Pons (tissue), 1 donor: ENCODE results near the gene LRRC2.
A peak's percentile ranks its signal among the peaks of the same experiment; 100 is the strongest.
"Not testable (repeated sequence)": the region's sequence is repeated elsewhere in the genome, so short reads cannot be mapped to it uniquely, and the experiment has no call there.

Experiments used
- DNase-seq: peaks from one replicate; pipeline ENCODE4 v3.0.0-alpha.2; 2016; ENCODE audit warnings: low spot score

LRRC2 gene

DNA sequence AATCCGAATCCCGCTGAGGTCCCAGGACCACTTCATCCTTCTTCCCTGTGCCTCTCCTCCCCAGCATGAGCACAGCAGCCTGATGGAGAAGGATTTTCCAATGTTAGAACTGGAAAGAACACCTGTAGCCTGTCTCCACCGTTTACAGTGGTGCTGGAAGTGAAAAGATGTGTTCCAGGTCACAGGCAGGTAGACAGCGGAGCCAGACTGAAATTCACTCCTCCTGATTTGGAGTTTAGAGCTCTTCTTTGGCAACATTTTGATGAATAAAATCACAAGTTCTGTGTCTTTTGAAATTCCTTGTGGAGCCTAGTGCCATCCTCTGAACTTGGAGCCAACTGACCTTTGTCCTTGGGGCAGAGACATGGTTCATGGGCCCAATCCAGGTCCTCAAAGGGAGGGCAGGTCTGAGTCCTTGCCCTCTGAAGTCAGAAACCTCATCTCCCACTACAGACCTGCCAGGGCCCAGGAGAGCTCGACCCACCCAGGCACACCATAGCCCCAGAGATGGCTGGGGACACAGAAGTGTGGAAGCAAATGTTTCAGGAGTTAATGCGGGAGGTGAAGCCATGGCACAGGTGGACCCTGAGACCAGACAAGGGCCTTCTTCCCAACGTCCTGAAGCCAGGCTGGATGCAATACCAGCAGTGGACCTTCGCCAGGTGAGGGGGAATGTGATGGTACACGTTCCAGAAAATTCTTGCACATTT lies 68.4 kb downstream of the LRRC2 start, which contains the start of gene RTP3:
Gene RTP3, plus strand, starts transcription at position 421 of the 710 bp plus-strand sequence. Its CDS starts 87 bp downstream, at position 508.
- no peak for DNase-seq

DNA sequence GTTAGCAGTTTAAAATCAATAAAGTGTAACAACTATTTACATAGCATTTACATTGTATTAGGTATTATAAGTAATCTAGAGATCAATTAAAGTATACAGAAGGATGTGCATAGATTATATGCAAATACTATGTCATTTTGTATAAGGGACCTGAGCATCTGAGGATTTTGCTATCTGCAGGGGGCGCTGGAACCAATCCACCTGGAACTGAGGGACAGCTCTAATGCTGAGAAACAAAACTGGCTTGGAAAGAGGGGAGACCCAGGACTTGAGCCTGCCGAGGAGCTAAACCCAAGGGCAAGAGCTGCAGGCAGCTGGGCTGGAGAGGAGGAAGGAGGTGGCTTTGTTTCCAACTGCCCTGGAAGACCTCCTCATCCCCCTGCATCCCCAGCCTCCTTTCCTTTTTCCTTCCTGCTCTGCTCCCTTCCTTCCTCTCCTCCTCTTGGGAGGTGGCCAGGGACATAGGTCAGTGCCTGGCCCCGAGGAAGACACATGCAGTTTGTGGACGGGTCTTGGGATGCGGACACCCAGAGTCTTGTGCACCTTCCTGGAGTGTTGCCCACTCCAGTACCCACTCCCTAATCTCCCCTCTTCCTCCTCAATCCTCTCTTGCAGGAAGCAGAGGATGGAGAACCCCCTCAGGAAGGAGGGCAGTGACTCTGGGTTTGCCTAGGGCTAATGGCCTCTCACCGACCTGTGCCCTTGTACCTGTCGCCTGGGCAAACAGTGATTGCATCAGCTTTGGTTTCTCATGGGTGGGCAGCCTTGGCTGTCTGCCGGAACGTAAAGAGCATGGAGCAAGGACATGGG lies 69.2 kb downstream of the LRRC2 start:
- DNase-seq, result no peak

GRCh38 chr3:46495901-46496456 lies 70.1 kb downstream of the LRRC2 start:
- no peak for DNase-seq

DNA sequence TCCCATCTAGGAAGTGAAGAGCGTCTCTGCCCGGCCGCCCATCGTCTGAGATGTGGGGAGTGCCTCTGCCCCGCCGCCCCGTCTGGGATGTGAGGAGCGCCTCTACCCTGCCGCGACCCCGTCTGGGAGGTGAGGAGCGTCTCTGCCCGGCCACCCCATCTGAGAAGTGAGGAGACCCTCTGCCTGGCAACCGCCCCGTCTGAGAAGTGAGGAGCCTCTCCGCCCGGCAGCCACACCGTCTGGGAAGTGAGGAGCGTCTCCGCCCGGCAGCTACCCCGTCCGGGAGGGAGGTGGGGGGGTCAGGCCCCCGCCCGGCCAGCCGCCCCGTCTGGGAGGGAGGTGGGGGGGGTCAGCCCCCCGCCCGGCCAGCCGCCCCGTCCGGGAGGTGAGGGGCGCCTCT lies 71.6 kb downstream of the LRRC2 start:
- not testable (repeated sequence) for DNase-seq

DNA sequence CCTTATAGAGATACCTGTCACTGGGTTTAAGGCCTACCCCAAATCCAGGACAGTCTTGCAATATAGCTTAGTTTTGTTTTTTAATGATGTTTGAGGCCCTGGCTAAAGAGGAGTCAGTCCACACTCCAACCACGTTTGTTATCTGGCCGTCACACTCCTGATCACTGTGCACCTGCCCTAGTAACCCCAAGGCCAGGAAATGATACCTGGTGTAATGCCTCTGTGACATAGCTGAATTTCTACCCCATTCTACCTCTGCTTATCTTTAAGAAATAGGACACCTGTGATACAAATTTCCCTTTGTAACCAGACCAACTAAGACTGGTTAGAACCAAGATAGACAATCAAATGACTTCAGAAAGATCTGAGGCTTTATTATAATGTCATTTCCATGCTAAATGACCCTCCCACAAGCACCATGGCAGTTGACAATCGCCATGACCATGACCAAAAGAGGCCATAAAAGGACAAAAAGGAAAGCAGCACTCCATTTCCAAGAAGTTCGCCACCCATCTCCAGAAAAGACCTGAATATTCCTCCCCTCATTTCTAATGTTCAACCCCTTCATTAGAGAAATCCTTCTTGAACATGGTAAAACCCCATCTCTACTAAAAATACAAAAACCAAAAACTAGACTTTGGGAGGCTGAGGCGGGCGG lies 73.1 kb downstream of the LRRC2 start:
- no peak for DNase-seq

GRCh38 chr3:46491089-46492070 lies 74.7 kb downstream of the LRRC2 start:
- no peak for DNase-seq

- no peak for DNase-seq
Observed at GRCh38 chr3:46490338-46491084, 75.6 kb downstream of the LRRC2 start.

DNA sequence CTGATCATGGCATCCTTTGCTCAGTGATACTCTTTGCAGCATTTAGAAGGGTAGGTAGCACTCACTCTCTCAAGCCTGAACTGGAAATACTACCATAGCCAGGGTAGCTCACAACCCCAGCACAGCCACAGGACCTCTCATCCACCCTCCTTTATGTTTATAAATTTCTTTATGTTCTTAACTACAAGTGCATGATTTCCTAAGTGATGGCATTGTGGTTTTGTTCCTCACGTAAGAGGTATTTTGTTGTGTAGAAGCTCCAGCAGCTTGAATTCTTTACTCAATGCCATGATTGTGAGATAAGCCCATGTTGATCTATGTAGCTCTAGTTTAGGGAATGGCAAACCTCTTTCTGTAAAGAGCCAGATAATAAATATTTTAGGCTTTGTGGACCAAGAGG lies 76.2 kb downstream of the LRRC2 start:
- no peak for DNase-seq

GRCh38 chr3:46489381-46489780 lies 76.7 kb downstream of the LRRC2 start:
- DNase-seq, result no peak

DNA sequence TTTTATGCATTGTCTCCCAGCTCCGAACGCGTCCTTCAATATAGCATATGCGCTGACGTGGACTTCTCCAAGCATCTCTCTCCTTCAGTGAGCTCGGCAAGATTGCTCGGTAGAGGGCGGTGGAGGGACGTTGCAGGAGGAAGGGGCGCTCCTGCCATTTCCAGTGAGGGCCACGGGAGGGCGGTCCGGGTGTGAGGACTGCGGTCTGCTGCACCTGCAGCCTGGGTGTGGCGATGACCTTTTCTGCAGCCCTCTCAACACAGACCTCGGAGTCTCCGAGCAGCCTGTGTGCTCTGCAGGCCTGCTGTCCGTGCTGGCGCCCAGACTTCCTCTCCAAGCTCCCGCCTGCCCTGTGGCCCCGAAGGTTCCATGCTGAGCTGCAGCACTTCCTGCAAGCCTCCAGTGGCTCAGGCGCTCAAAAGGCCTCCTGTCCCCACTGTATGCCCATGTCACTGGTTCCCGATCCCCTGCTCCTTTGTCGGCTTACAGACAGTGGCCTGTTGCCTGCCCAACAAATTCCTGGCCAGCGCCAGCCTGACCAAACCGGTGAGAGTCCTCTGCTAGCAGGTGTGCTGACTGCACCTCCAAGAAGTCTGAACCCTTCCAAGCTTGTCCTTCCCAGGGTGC lies 77.3 kb downstream of the LRRC2 start:
- DNase-seq, result peak; percentile 93

DNA sequence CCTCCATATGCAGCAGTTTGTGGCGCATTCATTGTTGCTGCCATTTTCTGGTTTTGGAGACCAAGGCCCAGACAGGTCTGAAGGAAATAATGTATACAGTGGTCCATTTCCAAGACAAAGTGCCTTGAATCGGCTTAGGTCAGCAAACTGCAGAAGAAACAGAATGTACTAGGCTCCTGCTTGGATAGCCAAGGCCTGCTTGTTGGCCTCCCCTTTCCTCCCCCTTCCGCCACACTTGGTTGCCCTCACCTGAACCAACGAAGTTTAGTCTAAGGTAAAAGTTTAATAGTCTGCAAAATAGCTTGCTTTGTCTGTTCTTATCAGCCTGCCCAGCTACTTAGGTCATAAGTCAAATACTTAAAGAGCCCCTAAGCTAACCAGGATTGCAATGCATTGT lies 80.3 kb downstream of the LRRC2 start:
- DNase-seq, result no peak

DNA sequence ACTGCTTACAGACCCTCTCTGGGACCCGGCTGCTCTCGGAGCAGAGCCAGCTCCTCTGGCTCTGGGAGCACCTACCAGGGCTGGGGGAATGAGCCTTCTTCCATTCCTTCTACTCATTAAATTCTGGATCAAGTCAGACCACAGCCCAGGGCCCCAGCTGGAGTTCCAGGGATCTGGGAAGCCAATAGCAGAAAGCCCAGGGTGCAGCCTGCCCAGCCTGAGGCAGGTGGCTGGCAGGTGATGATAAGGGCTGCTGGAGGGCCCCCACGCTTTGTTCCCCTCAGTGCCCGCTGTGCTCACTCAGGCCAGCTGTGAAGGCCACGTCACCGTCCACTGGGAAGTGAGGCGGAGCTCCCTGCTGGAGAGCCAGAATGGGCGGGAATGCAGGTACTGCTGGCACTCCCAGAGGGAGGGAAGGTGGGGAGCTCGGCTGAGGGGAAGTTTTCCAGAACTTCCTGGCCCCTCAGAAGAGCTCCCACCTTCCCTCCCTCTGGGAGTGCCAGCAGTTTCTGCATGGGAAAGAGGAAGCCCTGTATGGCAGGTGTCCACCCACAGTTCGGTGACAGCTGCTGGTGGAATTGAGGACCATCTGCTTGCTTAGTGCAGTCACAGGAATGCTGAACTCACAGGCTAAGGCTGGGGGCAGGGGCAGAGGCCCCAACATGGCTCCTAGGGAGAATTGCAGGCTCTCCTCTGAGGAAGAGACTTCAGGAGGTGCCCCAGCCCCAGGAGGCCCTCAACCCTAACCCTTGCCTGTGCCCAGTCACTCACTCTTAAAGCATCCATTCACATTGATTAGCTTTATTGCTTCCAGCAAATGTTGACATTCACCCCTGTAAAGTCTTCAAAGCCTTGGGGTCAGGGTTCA lies 81.0 kb downstream of the LRRC2 start:
- DNase-seq, result no peak

DNA sequence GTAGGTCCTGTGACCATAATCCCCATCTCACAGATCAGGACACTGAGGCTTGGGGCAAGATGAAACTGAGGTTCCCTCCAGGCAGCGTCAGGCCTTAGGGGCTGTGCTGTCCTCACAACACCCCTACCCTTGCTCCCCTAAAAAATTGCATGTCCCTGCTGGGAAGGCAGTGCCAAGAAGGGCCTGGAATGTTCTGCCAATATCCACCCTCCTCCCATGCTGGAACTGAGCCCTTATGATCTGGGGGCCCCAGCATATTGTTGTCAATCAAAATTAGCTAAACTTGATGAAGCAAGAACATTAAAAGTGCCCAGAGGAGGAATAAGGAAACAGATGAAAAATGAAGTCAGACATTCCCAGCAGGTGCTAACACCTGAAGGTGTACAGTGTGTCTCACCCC lies 81.7 kb downstream of the LRRC2 start:
- DNase-seq, result no peak

- DNase-seq, result no peak
Observed at GRCh38 chr3:46483825-46484224, 82.3 kb downstream of the LRRC2 start.

- DNase-seq, result no peak
Observed at GRCh38 chr3:46482632-46483350, 83.3 kb downstream of the LRRC2 start.

DNA sequence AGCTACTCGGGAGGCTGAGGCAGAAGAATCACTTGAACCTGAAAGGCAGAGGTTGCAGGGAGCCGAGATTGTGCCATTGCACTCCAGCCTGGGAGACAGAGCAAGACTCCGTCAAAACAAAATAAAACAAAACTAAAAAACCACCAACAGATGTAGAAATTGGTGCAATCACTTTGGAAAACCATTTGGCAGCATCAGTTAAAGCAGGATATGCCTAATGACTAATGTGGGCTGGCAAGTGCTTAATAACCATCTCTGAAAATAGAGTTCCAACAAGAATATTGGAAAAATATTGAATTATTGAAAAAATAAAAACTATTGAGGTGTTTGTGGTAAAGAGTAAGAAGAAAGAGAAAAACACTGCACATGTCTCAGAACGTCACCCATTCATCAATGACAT lies 84.5 kb downstream of the LRRC2 start:
- DNase-seq, result no peak

GRCh38 chr3:46480491-46481195 lies 85.5 kb downstream of the LRRC2 start:
- DNase-seq, result peak; percentile 97

DNA sequence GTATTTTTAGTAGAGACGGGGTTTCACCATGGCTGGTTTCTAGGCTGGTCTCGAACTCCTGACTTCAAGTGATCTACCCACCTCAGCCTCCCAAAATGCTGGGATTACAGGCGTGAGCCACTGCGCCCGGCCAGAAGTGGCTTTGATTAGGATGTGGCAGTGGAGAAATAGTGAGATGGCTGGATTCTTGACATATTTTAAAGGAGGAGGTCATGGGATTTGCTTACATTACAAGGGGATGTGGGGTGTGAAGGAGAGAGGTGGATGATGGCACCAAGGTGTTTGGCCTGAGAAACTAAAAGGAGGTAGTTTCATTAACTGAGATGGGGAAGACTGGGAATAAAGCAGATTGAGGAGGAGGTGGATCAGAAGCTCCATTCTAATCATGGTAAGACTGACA lies 86.4 kb downstream of the LRRC2 start:
- DNase-seq, result no peak
